OCI-LY1 (cell line): ENCODE measurements around the gene ARID3A.

Experiments
- H2AFZ ChIP-seq: fragments of 200-600 bp; sonication (generic), shearing (Covaris generic); 2 replicates; pipeline ENCODE4 v1.6.0; 2014; ENCODE audit warnings: antibody characterized with exemption, mild to moderate bottlenecking, low read length
- H3F3A ChIP-seq: fragments of 200-600 bp; sonication (generic), shearing (Covaris generic); 2 replicates; pipeline ENCODE4 v1.6.0; 2014; ENCODE audit warnings: mild to moderate bottlenecking, antibody characterized with exemption, low read length, moderate library complexity; ENCODE audit not compliant: insufficient read depth
- H3K27ac ChIP-seq: fragments of 200-600 bp; sonication (generic); 2 replicates; pipeline ENCODE4 v1.5.1; 2014; ENCODE audit warnings: low read length, mixed run types, mild to moderate bottlenecking, low read depth; ENCODE audit not compliant: poor library complexity, severe bottlenecking
- H3K27me3 ChIP-seq: fragments of 200-600 bp; sonication (generic); 2 replicates; pipeline ENCODE4 v1.6.0; 2014; ENCODE audit warnings: antibody characterized with exemption, mild to moderate bottlenecking, low read length, moderate library complexity; ENCODE audit not compliant: insufficient read depth
- H3K36me3 ChIP-seq: fragments of 200-600 bp; sonication (generic); 2 replicates; pipeline ENCODE4 v1.6.1; 2014; ENCODE audit warnings: mild to moderate bottlenecking, antibody characterized with exemption, low read length, moderate library complexity, mixed read lengths; ENCODE audit not compliant: insufficient read depth
- H3K4me1 ChIP-seq: fragments of 200-600 bp; sonication (generic); 2 replicates; pipeline ENCODE4 v1.5.1; 2014; ENCODE audit warnings: mild to moderate bottlenecking, low read length, moderate library complexity; ENCODE audit not compliant: insufficient read depth, severe bottlenecking
- H3K4me2 ChIP-seq: fragments of 200-600 bp; sonication (generic), shearing (Covaris generic); 2 replicates; pipeline ENCODE4 v1.6.1; 2014; ENCODE audit warnings: low read length
- H3K4me3 ChIP-seq: fragments of 200-600 bp; sonication (generic); 2 replicates; pipeline ENCODE4 v1.5.1; 2014; ENCODE audit warnings: low read length, low read depth, mild to moderate bottlenecking, mixed read lengths; ENCODE audit not compliant: poor library complexity, severe bottlenecking
- H3K79me2 ChIP-seq: fragments of 200-600 bp; shearing (Covaris generic); 2 replicates; pipeline ENCODE4 v1.6.1; 2016; ENCODE audit warnings: mixed run types, low read length, mixed read lengths; ENCODE audit not compliant: insufficient read depth
- H3K9ac ChIP-seq: fragments of 200-600 bp; sonication (generic), shearing (Covaris generic); 2 replicates; pipeline ENCODE4 v1.6.1; 2014; ENCODE audit warnings: mild to moderate bottlenecking, low read length, mixed read lengths
- H3K9me2 ChIP-seq: fragments of 200-600 bp; sonication (generic), shearing (Covaris generic); 2 replicates; pipeline ENCODE4 v1.6.1; 2014; ENCODE audit warnings: low read depth, mild to moderate bottlenecking, low read length, mixed read lengths
- H3K9me3 ChIP-seq: fragments of 200-600 bp; shearing (Covaris generic); 2 replicates; pipeline ENCODE4 v1.6.1; 2014; ENCODE audit warnings: low read length, mixed read lengths
- H4K20me1 ChIP-seq: fragments of 200-600 bp; sonication (generic), shearing (Covaris generic); 2 replicates; pipeline ENCODE4 v1.6.0; 2016; ENCODE audit warnings: mild to moderate bottlenecking, low read length; ENCODE audit not compliant: insufficient read depth
- CTCF ChIP-seq: fragments of 200-600 bp; sonication (generic), shearing (Covaris generic); IDR thresholded peaks from 2 replicates; pipeline ENCODE4 v1.5.1; 2017; ENCODE audit warnings: mild to moderate bottlenecking, antibody characterized with exemption, low read length, moderate library complexity, mixed read lengths
- EZH2 ChIP-seq: fragments of 200-600 bp; sonication (generic), shearing (Covaris generic); IDR thresholded peaks from 2 replicates; pipeline ENCODE4 v1.8.0; 2017; ENCODE audit warnings: borderline replicate concordance, mixed run types, mild to moderate bottlenecking, antibody characterized with exemption, low read length, moderate library complexity, mixed read lengths

Gene ARID3A

GRCh38 chr19:991932-992669, 66.3 kb downstream of the ARID3A start:
- no peaks in the 10 kb centered on the region for H3K79me2 ChIP-seq
- no peaks in the 10 kb centered on the region for H3K9me3 ChIP-seq
- H3K9ac ChIP-seq: no peak overlapping the region
- H3K27me3 ChIP-seq: no peaks in the 10 kb centered on the region; the same call in 1 of the 2 replicates
- no peaks in the 10 kb centered on the region for H3K4me1 ChIP-seq
- no peak overlapping the region for H3K27ac ChIP-seq
- no peak overlapping the region for H3K4me3 ChIP-seq
- no peaks in the 10 kb centered on the region for H3F3A ChIP-seq
- H3K4me2 ChIP-seq: no peak overlapping the region
- H3K9me2 ChIP-seq: no peaks in the 10 kb centered on the region
- no peaks in the 10 kb centered on the region for H4K20me1 ChIP-seq
- TF ChIP-seq CTCF: no peak
- no peak for TF ChIP-seq EZH2
- no peak overlapping the region for H2AFZ ChIP-seq
- H3K36me3 ChIP-seq: peaks cover 35% of the 10 kb centered on the region

GRCh38 chr19:992670-993055, 66.8 kb downstream of the ARID3A start:
- no peaks in the 10 kb centered on the region; the same call in 1 of the 2 replicates for H3K27me3 ChIP-seq
- no peaks in the 10 kb centered on the region for H3K9me3 ChIP-seq
- no peak overlapping the region for H3K4me2 ChIP-seq
- H3K36me3 ChIP-seq: peaks cover 35% of the 10 kb centered on the region
- no peaks in the 10 kb centered on the region for H3K4me1 ChIP-seq
- no peaks in the 10 kb centered on the region for H3F3A ChIP-seq
- H3K9me2 ChIP-seq: no peaks in the 10 kb centered on the region
- no peaks in the 10 kb centered on the region for H3K79me2 ChIP-seq
- no peak overlapping the region for H2AFZ ChIP-seq
- H3K4me3 ChIP-seq: no peak overlapping the region
- H3K27ac ChIP-seq: no peak overlapping the region
- TF ChIP-seq EZH2 (no peak), CTCF (no peak)
- no peaks in the 10 kb centered on the region for H4K20me1 ChIP-seq
- H3K9ac ChIP-seq: no peak overlapping the region

GRCh38 chr19:993361-993830, 67.6 kb downstream of the ARID3A start:
- Histone ChIP-seq H3K27ac (no peak overlapping the region), H3F3A (no peaks in the 10 kb centered on the region), H2AFZ (no peak overlapping the region), H4K20me1 (no peaks in the 10 kb centered on the region), H3K4me3 (no peak overlapping the region), H3K4me2 (no peak overlapping the region), H3K79me2 (no peaks in the 10 kb centered on the region), H3K4me1 (no peaks in the 10 kb centered on the region), H3K9ac (no peak overlapping the region), H3K9me3 (no peaks in the 10 kb centered on the region), H3K36me3 (peaks cover 32% of the 10 kb centered on the region), H3K9me2 (no peaks in the 10 kb centered on the region), H3K27me3 (no peaks in the 10 kb centered on the region; the same call in 1 of the 2 replicates)
- TF ChIP-seq EZH2: no peak
- TF ChIP-seq CTCF: no peak
